Adrenal gland (tissue), 12 donors: ENCODE results near the gene LRBA. TPM values are rescaled to one million over a fixed set of nuclear protein-coding genes. Genes with fewer than 3 reads are reported as not detected.

Source experiments
- DNase-seq, 7 donors: peaks; one replicate each; pipeline ENCODE4 v3.0.0-alpha.2; 2019 to 2020
- H3K27ac ChIP-seq, 5 donors: fragments of 200-600 bp; sonication (generic) in 4 of 5; 1 replicate in 3 of 5; 2 replicates in 2 of 5; pipeline versions ENCODE4 v1.5.1 to v1.8.0; 2016 to 2020; ENCODE audit warnings: mild to moderate bottlenecking in 1 of 5
- H3K27me3 ChIP-seq: fragments of 200-600 bp; 2 replicates; pipeline ENCODE4 v1.8.0; 2021
- H3K36me3 ChIP-seq, 2 donors: fragments of 200-600 bp; replicated peaks in 1 of 2; 1 replicate in 1 of 2; 2 replicates in 1 of 2; pipeline versions ENCODE4 v1.5.1 to v1.8.0; 2018 to 2022
- H3K4me1 ChIP-seq, 2 donors: fragments of 200-600 bp; replicated peaks in 1 of 2; 1 replicate in 1 of 2; 2 replicates in 1 of 2; pipeline versions ENCODE4 v1.5.1 to v1.8.0; 2018 to 2021
- H3K4me3 ChIP-seq, 4 donors: fragments of 200-600 bp; sonication (generic) in 3 of 4; one replicate each; pipeline ENCODE4 v1.5.1; 2016 to 2018
- H3K9me3 ChIP-seq, 3 donors: fragments of 200-600 bp; sonication (generic) in 1 of 3; replicated peaks in 1 of 3; 1 replicate in 2 of 3; 2 replicates in 1 of 3; pipeline versions ENCODE4 v1.5.1 to v1.8.0; 2016 to 2021
- CTCF ChIP-seq, 6 experiments: fragments of 450-650 bp in 4 of 6; fragments of 200-600 bp in 2 of 6; sonication (generic) in 1 of 6; IDR thresholded peaks; 1 replicate in 5 of 6; 2 replicates in 1 of 6; pipeline versions ENCODE4 v1.5.1 to v1.8.0; 2016 to 2021; ENCODE audit warnings: antibody characterized with exemption in 6 of 6, mild to moderate bottlenecking in 2 of 6, moderate library complexity in 1 of 6
- POLR2A ChIP-seq, 2 donors: fragments of 450-650 bp; IDR thresholded peaks; one replicate each; pipeline ENCODE4 v1.6.1; 2017; ENCODE audit warnings: antibody characterized with exemption in 2 of 2, mild to moderate bottlenecking in 2 of 2, moderate library complexity in 1 of 2
- WGBS, 4 donors: extraction: QIAGEN DNeasy Blood & Tissue Kit in 2 of 4; methylation state at CpG; one replicate each; pipeline versions ENCODE4 v1.1.5 to v1.1.7; 2013 to 2017; 5-methylcytosine and 5-hydroxymethylcytosine counted together
- intact Hi-C, 2 donors: fragments of 100-400 bp; cut with DNase I; formaldehyde crosslinking; loops; one replicate each; pipeline versions ENCODE4 v1.14.1 to v1.15.0; 2022 to 2023
- polyA plus RNA-seq, 3 donors: library from polyadenylated mRNA; stranded (reverse); fragments of 200-250 nt in 2 of 3; fragments of 350-450 nt in 1 of 3; fragmentation: Illumina TruSeq in 1 of 3; extraction: RNeasy Lipid Tissue Mini Kit (QIAGEN cat#74804) in 1 of 3; gene quantifications; one replicate each; pipeline ENCODE4 v1.2.3, GENCODE V29; 2013 to 2014
- total RNA-seq, 9 donors: library from RNA; depleted of rRNA in 4 of 9; stranded (reverse); fragments of >200 nt in 4 of 9; fragments of 120-200 nt in 1 of 9; fragmentation: NEBNext Ultra II Directional in 1 of 9; extraction: Animal tissue kit (Norgen Biotek cat#: 25700) in 1 of 9; gene quantifications; one replicate each; pipeline versions ENCODE4 v1.1.0 to v1.2.4, GENCODE V29; 2013 to 2023
- donor health status: healthy with polysubstance abuse.
- donor health status: Bipolar disorder and iron deficiency.
- donor health status: DM: yes; HTN: yes; CAD: no.
- donor health status: DM: no; HTN: no; CAD: no.
- donor health status: DM: no; HTN: no; CAD: no.
- donor health status: DM: yes; HTN: yes; CAD: no.

LRBA gene
- total and polyA plus RNA-seq, 12 donors = 9.6 to 106 (median 40.6) TPM

DNA sequence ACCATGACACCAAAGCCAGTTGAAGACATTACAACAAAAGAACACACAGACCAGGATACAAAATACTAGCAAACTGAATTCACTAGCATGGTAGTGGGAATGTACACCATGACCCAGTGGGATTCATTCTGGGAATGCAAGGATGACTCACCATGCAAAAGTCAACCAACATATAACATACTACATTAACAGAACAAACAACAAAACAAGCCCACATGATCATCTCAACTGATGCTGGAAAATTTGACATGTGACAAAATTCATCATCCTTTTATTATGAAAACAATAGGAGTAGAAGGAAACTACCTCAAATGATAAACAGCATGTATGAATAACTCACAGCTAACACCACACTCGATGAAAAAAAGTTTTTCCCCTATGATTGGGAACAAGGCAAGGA is 746.6 kb downstream of the LRBA start:
- Histone ChIP-seq H3K9me3 (no peaks in the 10 kb centered on the region), H3K4me1 (no peaks in the 10 kb centered on the region), H3K4me3 (no peak overlapping the region), H3K27ac (no peak overlapping the region), H3K27me3 (no peaks in the 10 kb centered on the region), H3K36me3 (no peaks in the 10 kb centered on the region)
- no peak for DNase-seq
- intact Hi-C loops = no loop called here
- WGBS, 4 donors = 95 to 100% (median 96%) methylated on average over 1 of the region's 1 CpG
- no peak for TF ChIP-seq POLR2A (IDR thresholded peaks at IDR 0.05)
- no peak for TF ChIP-seq CTCF (IDR thresholded peaks at IDR 0.05)

DNA sequence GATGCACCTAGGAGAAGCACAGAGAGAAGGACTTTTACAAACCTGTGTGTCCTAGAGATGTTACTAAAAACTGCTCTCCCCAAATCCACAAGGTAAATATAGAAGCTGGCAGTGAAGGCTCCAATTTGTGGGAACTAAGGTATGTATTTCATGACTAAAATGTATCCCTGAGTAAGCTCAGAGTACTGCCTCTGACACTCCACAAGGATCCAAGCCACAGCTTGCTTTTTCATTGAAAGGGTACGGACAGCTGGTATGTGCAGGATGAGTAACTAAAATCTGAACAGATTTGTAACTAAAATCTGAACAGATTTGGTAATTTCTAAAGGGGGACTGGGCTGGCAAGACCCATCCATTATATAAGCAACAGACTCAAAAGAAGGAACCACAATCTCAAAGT is 749.3 kb downstream of the LRBA start:
- TF ChIP-seq POLR2A (IDR thresholded peaks at IDR 0.05) (no peak), CTCF (IDR thresholded peaks at IDR 0.05) (no peak)
- Histone ChIP-seq H3K4me3 (no peak overlapping the region), H3K27ac (no peak overlapping the region), H3K36me3 (no peaks in the 10 kb centered on the region), H3K27me3 (no peaks in the 10 kb centered on the region), H3K9me3 (no peaks in the 10 kb centered on the region), H3K4me1 (no peaks in the 10 kb centered on the region)
- 96 to 100% (median 100%) methylated on average over 1 of the region's 1 CpG for WGBS, 4 donors
- no peak for DNase-seq
- intact Hi-C loops = no loop called here

DNA sequence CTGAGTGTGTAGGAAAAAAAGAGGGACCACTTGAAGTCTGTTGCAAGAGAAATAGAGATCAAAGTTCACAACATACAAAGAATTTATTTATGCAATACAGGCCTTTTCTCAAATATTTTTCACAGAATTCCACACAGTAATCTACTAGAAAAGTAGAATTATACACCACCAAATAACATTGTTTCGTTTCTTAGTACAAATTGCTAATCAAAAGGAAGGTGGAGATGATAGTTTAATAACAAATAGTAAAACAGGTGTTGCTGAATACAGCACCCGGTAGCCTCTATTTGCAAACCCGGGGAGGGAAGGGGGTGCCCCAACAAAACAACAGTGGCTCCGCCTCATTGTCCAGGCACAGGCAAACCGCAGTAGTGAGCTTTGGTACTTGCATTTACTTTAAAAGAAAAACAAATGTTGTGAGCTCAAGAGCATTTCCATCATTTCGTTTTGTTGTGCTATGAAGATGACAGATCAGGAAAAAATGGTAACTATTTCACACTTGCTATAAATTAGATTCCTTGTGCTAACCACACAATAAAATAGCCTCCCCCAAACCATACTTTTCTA is 750.4 kb downstream of the LRBA start:
- no peak for TF ChIP-seq POLR2A (IDR thresholded peaks at IDR 0.05)
- no peak for TF ChIP-seq CTCF (IDR thresholded peaks at IDR 0.05)
- no peaks in the 10 kb centered on the region for H3K4me1 ChIP-seq
- H3K27ac ChIP-seq = no peak overlapping the region
- H3K36me3 ChIP-seq = no peaks in the 10 kb centered on the region
- no peaks in the 10 kb centered on the region for H3K9me3 ChIP-seq
- H3K27me3 ChIP-seq = no peaks in the 10 kb centered on the region
- DNase-seq = no peak
- H3K4me3 ChIP-seq = no peak overlapping the region
- intact Hi-C loops = no loop called here
- 93 to 97% (median 94%) methylated on average over 6 of the region's 6 CpGs for WGBS, 4 donors

- H3K27ac ChIP-seq = no peak overlapping the region
- H3K4me1 ChIP-seq = no peaks in the 10 kb centered on the region
- no peak overlapping the region for H3K4me3 ChIP-seq
- intact Hi-C loops = no loop called here
- H3K27me3 ChIP-seq = no peaks in the 10 kb centered on the region
- H3K9me3 ChIP-seq = no peaks in the 10 kb centered on the region
- H3K36me3 ChIP-seq = no peaks in the 10 kb centered on the region
- TF ChIP-seq CTCF (IDR thresholded peaks at IDR 0.05) = no peak
- DNase-seq = no peak
- 88 to 95% (median 93%) methylated on average over 6 of the region's 6 CpGs for WGBS, 4 donors
Observed at GRCh38 chr4:150262611-150263010, 752.5 kb downstream of the LRBA start.
